AG08396 (cell line): ENCODE results near the gene LRRK1.

Source experiments
- DNase-seq: peaks from one replicate; pipeline ENCODE4 v3.0.0; 2012; ENCODE audit warnings: low spot score, mixed read lengths

LRRK1 gene

GRCh38 chr15:101097111-101097510, 178.0 kb downstream of the LRRK1 start:
- DNase-seq, result no peak

GRCh38 chr15:101099183-101099582, 180.0 kb downstream of the LRRK1 start:
- DNase-seq, result no peak

DNA sequence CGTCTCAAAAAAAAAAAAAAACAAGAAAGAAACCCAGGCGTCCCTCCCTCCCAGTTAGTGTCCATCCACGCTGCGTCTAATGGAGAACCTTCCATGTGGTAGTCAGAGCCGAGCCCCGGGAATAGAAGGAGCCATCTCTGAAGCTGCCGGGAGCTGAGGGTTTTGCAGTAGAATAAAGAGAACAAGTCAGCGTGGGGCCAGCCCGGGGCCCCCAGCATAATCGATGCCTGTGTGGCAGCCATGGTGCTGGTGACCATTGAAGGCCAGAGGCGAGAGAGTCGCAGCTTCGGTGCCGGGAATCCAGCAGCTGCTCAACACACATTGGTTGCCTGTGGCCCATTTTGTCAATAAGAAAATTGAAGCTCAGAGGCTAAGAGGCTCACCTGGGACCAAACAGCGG, 181.0 kb downstream of the LRRK1 start:
- no peak for DNase-seq

DNA sequence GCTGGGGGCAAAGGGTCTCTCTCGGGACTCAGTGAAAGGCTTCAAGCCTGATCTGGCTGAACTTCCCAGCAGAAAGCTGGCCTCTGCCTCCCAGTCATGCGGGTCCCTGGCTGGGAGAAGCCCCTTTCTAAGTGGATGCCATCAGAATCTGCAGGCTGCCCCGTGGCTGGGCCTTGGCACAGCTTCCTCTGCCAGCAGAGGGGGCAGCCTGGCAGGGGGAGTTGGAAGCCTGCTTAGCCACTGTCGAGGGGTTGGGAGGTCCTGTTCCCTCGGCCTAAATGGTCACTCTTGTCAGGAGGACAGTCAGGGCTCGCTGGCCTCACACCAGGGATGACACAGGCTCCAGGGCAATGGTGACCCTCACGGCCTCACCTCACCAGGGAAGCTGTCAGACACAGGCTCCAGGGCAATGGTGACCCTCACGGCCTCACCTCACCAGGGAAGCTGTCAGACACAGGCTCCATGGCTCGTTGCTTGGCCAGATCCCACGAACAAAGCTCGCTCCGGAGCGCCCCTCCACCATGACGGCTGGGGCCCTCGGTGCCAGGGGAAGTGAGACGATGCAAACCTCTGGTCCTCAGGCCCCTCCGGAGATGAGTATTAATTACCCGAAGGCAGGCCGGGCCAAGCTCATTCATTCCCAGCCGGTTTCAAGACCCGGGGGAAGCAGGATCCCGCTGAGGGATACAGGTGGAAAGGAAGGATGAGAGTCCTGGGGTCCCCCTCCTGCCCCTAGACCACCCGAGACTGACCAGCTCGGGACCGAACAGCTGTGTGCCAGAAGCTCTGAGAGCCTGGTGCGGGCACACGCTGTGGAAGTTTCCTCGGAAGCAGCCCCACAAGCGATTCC, 181.7 kb downstream of the LRRK1 start:
- DNase-seq, result no peak

DNA sequence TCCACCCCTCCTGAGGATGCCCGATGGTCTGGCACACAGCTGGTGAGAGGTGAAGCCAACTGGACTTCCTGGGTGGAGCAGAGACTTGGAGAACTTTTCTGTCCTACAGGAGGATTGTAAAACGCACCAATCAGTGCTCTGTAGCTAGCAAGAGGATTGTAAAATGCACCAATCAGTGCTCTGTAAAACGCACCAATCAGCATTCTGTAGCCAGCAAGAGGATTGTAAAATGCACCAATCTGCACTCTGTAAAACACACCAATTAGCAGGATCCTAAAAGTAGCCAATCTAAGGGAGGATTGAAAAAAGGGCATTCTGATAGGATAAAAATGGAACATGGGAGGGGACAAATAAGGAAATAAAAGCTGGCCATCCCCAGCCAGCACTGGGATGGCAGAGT, 182.5 kb downstream of the LRRK1 start:
- no peak for DNase-seq

DNA sequence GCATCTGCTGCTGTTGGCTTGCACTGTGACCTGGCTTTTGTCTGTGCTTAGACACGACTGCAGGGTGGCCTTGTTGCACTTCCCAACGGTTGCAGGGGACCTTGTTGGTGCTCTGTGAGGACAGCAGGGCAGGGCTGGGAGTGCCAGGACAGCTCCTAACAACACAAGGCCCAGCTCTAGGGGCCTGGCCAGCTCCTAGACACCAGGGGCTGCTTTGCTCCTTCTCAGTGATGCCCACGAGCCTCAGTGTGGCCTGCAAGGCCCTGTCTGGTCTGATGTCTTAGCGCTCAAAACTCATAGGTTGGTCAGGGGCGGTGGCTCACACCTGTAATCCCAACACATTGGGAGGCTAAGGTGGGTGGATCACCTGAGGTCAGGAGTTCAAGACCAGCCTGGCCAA, 183.6 kb downstream of the LRRK1 start:
- no peak for DNase-seq

GRCh38 chr15:101103598-101103997, 184.4 kb downstream of the LRRK1 start:
- DNase-seq, result no peak

DNA sequence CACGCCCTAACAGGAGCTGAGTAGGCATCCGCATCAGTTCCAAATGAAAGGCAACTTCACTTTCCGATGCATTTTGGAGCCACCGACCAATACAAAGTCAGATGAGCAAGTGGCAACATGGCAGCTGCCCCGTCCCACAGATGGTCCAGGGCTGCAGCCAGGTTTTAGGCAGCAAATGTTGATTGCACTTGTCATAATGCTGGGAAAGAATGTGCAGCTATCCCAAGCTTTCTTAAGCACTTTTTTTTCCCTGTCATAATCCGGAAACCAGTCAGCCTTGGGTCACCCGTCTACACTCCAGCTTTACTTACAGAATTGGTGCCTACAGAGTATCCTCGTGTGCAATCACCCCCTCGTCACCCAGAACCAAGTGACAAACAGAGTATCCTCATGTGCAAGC, 185.0 kb downstream of the LRRK1 start:
- no peak for DNase-seq

DNA sequence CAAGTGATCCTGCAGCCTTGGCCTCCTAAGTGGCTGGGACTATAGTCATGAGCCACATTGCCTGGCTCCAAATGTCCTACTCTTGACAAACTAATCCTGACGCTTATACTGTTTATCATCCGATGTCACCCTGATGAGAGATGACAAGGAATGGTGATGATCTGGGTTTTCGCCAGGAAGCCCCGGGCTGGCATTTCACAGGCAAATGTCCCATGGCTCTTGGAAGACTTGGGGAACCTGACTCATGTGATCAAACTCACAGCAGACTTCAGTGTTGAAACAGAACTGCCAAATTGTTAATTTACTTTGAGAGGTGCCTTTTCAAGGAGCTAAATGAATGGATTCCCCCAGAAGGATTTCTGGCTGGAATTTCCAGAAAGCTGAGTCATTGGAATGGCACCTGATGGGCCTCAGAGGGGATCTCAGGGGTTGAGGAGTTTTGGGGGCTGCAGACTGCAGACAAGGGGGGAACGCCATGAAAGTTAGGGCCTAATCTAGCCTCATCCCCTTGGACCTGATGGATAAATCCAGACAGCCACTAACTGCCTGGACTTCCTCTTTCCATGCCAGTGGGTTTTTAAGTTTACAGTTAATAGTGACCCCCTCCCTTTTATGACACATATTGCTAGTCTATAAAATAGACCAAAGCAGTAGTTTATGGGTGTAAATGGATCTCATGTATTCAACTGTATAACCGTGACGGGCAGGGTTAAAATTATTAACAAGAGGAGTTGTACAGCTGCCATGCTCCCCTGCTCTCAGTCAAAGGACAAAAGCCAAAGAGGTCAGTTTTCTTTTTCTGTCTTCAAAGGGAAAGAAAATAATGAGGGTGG, 186.1 kb downstream of the LRRK1 start:
- DNase-seq, result no peak

DNA sequence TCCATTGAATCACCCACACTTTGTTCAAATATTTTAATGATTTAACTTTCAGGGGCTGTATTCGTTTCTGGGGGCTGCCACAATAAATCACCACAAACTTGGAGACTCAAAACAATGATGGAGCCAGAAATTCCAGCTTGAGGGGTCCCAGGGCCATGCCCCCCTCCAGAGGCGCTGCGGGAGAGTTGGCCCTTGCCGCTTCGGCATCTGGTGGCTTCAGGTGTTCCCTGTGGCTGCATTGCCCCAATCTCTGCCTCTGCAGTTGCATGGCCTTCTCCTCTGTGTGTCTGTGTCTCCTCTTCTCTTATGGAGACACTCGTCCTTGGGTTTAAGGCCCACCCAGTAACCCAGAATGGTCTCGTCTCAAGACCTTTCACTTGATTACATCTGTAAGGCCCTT, 187.9 kb downstream of the LRRK1 start:
- DNase-seq, result no peak

GRCh38 chr15:101107625-101108460, 188.7 kb downstream of the LRRK1 start:
- no peak for DNase-seq

DNA sequence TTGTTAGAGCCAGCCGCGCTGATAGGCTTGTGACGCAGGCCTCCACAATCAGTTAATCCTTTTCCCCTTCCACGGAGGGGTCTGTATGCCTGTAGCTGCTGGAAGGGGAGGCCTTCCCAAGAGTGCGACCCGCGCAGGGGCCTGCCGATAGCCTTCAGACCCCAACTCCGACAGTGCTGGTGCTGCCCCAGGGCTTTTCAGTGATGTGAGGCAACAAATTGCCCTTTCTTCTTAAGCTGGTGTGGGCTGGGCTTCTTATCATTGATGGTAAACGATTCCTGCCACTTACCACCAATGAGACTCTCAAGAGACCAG, 189.3 kb downstream of the LRRK1 start:
- DNase-seq, result no peak

- no peak for DNase-seq
Observed at GRCh38 chr15:101108791-101109190, 189.6 kb downstream of the LRRK1 start.

DNA sequence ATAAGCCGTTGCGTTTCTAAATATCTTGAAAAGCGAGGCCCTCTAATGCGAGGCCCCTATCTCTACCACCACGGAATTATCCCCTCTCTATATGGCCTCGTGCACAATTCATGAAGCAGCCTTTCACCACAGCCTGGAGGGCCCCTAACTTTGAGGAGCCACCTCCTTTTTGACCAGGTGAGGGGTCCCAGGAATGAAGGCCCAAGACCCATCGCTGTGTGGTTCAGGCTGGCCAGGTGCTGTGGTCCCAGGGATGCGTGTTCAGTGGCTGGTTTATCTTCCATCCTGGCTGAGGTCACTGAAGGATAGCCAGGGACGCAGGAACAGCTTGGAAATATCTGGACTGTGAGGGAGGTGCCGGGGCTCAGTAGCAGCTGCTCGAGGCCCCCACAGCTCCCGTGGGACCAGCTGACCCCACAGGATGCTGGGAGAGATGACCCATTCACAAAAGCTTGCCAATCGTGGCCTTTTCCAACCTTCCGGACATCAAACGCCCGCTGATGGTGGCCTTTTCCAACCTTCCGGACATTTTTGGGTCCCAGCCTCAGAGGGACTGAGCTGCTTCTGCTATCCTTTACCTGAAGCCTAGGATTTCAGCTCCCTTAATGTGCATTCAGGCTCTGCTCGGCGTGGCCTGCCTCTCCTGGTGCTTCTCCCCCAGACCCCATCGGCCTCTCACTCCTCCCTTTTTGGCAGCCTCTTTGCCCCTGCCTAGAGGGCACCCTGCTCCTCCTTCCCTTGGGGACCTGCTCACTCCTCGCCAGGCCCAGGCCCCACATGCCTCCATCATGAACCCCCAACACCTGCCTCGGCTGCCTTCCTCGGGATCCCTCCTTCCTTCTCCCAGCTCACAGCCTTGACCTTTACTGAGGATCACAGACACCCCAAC, 191.8 kb downstream of the LRRK1 start:
- DNase-seq, result no peak

DNA sequence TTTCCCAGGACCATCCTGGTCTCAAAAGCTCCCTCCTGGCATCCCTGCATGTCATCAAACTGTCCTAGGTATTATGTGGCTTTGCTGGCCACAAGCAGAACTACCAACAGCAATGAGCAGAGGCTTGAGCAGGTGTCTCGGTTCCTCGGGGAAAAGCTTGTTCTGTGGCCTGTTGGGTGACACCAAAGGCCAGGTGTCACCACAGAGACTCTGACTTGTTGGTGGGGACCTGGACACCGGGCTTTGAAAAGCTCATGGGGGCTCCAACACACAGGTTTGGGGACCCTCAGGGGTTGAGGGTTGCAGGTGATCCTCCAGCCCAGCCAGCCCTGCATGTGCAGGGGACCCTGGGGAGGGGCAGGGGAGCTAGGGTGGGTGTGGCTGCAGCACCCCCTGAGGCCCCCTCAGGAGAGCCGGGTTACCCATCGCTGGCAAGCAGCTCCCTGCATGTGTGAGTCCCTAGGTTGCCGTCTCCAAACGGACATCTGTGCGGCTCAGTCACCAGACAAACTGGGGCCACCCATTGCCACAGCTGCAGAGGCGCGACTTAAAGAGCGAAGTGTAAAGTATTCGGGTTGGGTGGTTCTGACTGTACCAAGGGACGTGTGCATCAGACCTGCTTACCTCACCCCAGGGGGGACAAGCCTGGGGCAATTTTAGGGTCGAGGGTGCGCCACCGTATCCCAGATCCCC, 192.6 kb downstream of the LRRK1 start:
- DNase-seq, result no peak

GRCh38 chr15:101112336-101113113, 193.4 kb downstream of the LRRK1 start:
- DNase-seq, result no peak

- DNase-seq, result no peak
Observed at GRCh38 chr15:101113114-101114005, 194.2 kb downstream of the LRRK1 start.

GRCh38 chr15:101114166-101114565, 195.0 kb downstream of the LRRK1 start:
- no peak for DNase-seq

DNA sequence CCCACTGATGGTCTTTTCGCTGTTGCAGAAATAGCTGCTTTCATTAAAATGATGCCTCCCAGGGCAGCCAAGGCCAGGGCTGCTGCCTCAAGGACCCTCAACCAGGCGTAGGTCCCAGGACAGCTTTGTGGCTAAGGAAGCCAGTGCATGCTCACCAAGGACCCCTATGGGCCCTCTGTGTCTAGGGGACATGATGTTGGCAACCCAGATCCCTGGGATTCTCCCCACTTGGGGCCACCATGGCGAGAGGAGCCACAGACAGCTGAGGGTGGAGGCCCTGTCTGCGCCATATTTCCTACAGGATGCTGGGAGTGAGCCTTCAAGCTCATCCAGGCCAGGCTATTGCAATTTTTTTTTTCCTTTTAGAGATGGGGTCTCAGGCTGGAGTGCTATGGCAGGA, 195.5 kb downstream of the LRRK1 start:
- DNase-seq, result no peak
